HG03135 (cell line): ENCODE results near the gene NSMF.

Experiments used
- ATAC-seq: cut with Tn5 transposase; IDR thresholded peaks from one replicate; pipeline ENCODE4 v1.9.1; 2021; ENCODE audit warnings: mild to moderate bottlenecking, moderate library complexity; ENCODE audit not compliant: unreplicated experiment

NSMF gene

DNA sequence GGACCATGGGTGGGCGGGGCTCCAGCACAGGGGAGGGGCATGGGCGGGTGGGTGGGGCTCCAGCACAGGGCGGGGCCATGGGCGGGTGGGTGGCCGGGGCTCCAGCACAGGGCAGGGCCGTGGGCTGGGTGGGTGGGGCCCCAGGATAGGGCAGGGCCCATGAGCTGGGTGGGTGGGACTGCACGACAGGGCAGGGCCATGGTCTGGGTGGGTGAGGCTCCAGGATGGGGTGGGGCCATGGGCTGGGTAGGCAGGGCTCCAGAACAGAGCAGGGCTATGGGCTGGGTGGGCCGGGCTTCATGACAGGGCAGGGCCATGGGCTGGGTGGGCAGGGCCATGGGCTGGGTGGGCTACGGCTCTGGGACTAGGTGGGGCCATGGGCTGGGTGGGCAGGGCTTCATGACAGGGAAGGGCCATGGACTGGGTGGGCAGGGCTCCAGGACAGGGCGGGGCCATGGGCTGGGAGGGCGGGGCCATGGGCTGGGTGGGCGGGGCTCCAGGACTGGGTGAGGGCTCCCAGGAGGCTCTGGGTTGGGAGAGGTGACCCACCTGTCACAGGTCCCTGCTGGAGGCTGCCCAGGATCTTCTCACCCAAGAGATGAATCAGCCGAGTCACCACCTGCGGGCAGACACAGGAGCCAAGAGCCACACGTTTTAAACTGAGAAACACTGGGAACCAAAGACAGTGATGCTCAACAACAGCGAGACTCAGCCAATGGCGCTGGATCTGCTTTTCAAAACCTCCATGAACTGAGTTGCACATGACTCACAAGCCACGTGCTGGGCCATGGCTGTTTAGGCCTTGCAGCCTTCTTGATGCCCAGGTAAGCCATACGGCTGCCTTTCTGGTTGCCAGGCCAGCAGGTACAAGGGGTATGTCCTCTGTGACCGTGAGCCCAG is 33.6 kb upstream of the NSMF start:
- ATAC-seq, result no peak

DNA sequence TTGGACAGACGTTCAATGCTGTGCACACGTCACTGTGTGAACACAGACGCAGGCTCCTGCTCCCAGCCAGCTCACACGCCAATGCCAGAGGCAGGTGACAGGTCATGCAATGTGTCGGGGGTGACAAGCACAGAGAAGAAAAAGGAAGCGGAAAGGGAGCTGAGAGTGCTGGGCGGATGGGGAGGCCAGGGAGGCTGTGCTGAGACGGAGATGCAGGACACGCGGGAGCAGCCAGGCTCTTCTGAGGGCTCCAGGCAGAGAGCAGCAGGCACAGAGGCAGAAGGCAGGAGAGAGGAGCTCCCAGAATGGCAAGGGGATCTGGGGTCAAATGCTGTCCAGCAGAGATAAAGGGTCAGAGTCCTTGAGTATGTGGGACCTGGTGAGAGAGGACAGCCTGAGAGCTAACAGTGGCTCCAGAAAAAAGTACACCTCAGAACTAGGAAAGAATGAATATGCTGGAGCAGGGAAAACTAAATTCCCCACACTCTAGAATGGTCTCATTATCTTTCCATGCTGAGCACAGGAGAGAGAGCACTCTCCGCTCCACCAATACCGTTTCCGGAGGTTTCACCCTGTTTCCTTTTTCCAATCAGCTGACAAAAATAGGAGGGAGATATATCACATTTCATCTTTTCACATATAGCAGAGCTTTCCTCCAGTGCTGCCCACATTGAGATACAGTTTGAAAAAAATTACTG is 32.8 kb upstream of the NSMF start:
- ATAC-seq, result no peak

DNA sequence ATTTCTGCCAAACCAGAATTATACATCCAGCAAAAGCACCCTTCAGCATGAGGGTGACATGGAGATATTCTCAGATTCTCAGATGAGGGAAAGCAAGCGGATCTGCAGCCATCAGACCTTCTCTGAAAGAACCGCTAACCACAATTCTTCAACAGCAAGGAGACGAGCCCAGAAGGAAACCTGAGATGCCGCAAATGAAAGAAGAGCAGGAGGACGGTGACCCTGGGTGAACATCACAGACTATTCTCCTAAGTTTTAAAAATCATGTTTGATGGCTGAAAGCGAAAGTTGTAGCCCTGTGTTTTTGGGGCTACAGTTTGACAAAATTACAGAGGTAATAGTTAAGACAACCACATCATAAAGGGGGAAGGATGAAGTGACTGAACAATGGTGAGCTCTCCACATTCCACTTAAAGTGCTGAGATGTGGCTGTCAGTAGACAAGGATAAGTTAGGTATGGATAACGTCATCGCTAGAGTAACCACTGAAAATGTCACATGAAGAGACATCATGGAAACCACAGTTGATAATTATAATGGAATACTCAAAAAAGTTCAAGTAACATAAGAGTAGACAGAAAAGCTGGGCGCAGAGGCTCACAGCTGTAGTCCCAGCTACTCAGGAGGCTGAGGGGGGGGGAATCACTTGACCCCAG is 31.5 kb upstream of the NSMF start:
- no peak for ATAC-seq

DNA sequence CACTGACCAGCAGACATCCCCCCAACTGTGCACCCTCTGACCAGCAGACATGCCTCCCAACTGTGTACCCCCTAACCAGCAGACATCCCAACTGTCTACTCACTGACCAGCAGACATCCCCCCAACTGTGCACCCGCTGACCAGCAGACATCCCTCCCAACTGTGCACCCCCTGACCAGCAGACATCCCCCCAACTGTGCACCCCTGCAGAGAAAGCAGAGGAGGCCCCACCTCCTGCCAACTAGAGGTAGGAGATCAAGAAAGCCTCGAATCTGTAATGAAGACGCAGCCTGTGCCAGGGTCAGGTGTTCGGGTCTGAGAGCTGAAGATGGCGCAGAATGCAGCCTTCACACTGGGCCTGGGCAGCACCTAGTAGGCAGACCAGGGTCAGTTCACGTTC is 29.8 kb upstream of the NSMF start:
- no peak for ATAC-seq

DNA sequence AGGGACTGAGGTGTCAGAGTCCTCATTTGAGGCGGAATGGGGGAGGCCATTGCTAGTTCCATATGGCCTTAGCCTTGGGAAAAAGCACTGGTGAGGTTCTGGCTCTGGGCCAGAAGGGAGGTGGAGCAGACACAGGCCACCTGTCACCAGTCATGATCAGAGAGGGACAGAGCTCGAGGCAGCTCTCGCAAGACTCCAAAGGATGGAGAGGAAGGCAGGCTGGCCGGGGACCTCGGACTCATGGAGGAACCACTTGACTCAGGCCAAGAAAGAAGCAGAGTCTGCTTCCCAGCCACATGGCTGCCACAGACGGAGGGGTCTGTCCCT is 29.2 kb upstream of the NSMF start:
- ATAC-seq, result no peak

DNA sequence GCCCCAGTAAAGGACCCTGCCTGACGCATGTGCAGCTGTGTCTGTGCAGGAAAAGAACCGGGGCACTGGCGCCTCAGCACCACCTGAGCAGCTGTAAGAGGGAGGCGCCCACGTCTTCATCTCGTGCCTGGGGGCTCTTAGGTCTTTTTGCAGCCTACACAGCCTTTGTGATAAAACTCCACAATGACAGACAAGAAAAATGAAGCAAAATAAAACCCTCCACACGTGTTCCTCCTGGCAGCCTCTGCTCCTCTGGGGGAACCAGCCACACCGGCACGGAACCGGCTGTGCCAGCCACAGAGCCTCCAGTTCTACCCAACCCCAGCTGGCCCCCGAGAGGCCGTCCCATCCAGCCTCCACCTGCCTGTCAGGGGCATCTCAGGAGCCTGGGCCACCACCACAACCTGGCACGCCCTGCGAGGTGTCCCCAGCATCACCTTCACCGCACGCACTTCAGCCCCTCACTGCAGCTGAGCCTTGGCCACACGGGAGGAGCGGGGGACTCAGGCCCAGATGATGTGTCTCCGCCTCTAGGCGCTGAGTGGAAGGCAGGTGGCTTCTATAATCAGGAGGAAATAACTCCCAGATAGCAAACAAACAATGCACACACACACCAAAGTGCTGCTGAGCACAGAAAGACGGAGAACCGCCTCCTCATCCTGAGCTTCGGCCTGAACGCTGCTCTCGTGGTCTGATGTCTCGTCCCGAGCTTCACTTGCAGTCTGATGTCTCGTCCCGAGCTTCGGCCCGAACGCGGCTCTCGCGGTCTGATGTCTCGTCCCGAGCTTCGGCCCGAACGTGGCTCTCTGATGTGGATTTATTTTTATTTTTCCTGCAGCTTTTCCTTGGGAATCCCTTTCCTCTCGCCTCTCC is 28.6 kb upstream of the NSMF start:
- no peak for ATAC-seq

DNA sequence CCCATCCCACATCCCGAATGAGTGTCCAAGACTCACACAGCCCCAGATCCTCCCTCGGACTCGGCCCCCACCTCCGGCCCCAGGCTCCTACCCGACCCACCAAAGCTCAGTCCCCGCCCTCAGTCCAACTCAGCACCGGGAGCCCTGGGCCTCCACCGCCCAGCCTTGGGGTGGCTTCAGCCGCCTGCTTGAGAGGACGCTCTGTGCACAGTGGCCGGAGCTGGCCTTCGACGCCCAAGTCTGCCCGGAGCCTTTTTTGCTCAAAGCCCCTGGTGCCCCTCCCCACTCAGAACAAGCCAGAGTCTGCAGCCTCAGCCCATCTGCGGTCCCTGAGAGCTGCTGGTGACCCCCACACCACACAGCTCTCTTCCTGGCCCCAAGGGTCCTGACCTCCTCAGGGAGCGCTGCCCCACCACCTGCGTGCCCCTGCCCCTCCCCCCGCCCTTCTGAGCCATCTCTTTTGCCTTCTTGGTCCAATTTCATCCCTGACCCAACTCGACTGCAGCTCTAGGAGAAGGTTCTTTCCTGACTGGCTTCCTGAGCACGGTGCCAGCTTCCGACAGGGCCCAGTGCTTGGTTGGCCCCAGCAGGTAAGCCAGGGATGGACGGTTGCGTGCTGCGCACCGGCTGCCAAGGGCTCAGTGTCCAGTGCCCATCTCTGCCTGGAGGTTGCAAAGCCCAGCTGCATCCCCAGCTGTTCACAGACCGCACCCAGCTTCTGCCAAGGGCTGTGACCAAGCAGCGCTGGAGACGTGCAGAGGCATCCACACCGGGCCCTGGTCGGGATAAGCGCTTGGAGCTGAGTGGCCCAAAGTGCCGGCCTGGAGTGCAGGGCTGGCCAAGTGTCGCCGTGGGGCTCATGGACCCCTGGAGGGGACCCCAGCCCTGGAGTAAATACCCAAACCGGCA is 27.7 kb upstream of the NSMF start:
- no peak for ATAC-seq

DNA sequence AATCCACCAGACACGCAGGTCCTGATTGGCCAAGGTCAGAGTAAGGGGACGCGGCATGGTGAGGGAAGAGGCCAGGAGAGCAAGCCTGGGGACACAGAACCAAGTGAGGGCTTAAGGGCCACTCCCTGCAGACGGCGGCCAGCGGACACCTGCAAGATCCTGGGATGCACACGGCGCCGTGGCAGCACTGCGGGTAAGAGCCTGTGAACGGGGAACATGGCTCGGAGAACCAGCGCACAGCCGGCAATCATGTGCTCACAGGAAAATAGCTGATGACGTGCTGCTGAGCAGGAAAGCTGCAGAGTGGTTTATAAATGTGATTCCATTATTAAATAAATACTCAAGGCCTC is 27.0 kb upstream of the NSMF start:
- ATAC-seq, result no peak

DNA sequence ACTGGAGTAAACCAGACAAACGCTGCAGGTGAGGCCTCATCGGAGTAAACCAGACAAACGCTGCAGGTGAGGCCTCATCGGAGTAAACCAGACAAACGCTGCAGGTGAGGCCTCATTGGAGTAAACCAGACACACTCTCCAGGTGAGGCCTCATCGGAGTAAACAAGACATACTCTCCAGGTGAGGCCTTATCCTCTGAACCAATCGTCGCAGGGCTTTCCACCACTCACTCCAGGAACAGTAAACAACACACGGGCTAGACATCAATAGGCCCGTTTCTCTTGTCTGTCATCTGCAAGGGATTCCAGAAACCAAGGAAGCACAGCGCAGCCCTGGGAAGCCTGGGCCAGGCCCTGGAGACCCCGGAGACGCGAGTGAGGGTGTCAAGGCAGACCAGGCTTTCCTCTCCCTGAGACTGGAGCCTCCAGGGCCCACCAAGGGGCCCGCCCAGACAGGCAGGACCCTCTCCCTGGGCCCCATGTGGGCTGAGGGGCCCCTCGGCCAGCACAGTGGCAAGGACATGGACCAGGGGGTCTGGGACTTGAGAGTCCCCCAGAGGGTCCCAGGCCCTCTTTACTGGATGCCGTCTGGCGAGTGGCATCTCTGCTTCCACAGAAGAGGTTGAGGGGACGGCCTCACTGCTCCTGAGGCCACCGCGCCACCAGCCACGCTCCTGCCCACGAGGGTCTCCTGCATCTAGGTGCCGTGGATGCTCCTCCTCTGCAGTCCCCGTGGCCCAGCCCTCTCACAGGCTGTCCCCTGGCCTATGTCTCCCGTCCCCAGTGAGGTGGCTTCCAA is 26.4 kb upstream of the NSMF start:
- no peak for ATAC-seq

DNA sequence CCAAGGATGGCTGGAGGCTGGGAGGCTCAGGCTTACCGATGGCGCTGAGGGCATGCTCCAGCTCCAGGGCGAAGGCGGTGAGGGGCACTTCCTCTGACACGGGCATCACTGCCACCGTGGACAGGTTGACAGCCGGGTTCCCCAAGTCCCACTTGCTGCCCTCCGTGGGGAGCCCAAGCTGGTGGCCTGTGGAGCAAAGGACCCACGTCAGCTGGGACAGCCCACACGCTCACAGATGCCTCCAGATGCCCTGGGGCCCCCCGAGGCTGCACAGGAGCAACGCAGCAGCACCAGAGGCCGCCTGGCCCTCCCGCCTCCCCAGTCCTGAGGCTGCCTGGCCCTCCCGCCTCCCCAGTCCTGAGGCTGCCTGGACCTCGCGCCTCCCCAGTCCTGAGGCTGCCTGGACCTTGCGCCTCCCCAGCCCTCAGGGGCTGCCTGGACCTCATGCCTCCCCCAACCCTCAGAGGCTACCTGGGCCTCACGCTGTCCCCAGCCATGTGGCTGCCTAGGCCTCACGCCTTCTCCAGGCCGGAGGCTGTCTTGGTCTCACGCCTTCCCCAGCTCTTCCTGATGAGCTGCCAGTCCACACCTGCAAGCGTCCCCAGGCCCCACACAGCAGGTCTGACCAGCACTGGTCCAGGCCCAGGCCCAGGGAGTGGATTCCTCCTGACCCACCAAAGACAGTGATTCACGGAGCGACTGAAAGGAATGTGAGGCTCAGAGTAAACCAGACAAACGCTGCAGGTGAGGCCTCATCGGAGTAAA is 25.6 kb upstream of the NSMF start:
- ATAC-seq, result no peak

DNA sequence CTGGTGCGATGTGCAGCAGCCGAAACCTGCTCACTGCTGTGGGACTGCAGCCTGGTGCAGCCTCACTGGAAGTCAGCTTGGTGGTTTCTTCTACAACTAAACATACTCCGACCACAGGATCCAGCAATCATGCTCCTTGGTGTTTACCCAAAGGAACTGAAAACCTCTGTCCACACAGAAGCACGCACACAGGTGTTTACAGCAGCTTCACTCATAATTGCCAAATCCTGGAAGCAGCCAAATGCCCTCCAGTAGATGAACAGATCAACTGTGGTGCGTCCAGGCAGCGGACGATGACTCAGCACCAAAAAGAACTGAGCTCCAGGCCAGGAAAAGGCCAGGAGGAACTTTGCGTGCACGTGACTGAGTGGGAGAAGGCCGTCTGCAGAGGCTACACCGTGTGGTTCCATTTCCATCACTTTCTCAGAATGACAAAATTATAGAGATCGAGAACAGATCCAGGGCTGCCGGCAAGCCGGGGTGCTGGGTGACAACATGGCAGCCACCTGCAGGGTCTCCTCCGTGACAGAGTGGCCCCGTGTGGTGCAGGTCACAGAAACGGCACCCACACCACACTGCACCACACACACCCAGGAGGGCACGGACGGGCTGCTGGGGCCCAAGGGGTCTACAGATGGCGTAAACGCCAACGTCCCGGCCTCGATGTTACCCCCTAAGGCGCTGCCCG is 23.1 kb upstream of the NSMF start:
- no peak for ATAC-seq

DNA sequence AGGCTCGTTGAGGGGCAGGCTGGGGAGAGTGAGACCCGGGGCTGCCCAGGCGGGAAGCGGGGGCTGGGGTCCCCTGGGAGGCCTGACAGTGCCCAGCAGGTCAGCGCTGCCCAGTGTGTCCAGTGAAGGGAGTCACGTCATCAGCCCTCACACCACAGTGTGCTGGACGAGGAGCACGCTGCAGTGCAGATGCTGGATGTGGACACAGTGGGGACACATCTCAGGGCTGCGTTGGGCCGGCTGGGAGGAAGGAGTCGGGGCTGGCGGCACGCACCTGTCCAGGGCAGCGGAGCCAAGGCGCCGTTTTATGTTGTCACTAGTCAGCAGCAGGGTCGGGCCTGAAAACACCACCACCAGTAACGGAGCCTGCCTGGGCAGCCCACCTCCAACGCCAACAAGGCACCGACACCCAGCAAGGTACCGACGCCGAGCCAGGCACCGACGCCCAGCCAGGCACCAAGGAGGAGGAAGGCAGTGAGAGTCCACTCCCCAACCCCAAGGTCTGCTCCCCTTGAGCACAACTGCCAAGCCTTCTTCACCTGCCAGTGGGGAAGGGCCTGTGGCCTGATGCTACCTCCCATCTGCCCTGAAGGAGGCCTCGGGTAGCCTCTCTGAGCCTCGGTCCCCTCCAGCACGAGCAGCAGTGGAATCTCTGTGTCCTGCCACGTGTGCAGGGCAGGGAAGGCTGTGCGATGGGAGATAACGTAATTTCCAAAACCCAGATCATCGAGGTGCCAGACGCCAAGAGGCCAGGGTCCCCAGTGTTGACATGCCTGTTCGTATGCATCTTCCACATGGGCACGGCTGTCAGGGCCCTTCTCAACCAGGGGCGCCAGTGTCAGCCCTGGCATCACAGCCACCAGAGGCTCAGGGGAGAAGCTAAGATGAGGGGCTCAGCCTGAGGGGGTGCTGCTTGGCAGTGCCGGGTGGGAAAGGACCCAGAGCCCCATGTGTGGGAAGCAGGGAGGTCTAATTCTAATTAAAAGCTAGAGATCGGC is 21.9 kb upstream of the NSMF start:
- no peak for ATAC-seq

DNA sequence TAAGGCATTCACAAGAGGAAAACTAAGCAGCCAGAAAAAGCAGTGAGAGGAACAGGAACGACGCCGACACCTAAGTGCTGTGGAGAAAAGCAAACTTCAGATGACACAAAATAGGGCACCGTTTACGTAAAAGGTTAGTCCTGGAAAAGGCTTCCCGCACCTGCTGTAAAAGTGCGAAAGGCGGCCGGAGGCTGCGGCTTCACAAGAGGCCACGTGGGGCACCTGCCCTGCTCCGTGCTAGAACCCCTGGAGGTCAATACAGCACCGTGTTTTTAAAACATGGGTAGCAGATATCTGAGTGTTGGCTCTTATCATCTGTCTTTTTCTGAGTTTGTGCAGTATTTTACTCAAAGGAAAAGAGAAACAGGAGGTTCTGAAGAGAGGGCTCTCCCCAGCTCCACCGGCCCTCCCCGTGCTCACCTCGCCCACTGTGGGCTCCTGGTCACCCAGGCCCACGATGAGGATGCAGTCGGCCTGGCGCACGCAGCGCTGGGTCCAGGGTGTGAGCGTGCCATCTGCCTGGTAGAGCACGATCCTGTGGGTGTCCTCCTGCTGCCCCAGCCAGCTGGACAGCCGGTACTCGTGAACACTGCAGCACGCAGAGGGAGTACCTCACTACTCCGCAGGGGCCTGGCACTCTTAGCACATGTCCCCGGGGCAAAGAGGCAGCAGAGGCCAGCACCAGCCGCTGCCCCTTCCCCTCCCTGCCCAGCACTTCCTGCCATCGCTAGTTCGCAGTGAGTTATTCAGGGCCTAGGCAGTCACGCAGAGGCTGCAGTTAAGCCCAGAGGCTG is 21.0 kb upstream of the NSMF start:
- no peak for ATAC-seq

DNA sequence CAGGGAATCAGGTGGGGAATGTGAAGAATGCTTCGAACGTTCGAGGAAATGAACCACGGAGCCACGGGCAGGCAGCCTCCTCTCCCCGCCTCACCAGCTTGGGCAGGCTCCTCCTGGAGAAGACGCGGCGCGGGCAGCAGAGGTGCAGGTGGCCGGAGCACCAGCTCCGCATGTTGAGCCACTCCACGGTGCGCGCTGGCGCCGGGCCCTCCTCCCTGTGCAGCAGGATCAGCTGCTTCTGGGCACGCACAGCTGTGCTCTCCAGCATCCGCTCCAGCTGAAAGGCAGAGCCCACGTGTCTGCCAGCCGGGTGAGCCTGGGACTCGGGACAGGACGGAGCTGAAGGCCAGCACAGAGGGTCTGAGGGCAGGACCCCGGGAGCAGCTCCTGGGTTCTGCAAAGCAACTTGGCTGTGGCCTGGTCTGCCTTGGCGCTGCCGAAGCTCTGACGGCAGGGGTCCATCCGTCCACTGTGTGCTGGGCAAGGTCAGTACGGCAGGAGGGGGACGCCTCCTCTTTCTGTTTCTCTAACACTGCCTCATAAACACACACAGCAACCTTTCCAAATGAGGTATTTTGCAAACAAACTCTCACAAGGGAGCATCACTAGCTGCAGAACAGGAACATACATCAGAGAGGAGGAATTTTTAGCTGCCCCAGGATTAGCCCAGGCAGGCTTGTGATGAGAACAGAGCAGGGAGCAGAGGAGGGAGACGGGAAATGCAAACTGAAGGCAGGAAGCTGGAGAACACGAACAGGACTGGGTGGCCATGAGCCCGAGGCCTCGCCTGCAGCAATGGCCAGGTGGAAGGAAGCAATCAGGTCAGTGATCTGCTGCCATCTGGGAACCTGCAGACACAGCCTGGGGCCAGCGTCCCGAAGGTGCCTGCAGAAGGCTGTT is 20.1 kb upstream of the NSMF start:
- ATAC-seq, result no peak

DNA sequence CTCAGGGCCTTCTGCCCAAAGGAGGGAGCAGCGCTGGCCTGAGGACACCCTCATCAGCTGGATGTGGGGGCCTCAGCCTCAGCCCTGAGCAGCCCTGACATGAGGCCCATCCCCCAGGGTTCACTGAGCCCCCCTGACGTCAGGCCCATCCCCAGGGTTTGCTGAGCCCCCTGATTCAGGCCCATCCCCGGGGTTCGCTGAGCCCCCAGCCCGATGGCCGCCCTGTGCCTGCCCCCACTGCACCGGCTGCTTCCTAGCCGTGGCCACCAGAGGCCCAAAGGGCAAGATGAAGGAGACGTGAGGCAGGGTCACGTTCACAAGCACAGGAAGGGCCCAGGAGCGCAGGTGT is 19.5 kb upstream of the NSMF start:
- ATAC-seq, result no peak
